H9 (cell line): ENCODE data around the gene MSANTD2. TPM values are rescaled to one million over a fixed set of nuclear protein-coding genes. Genes with fewer than 3 reads are reported as not detected.

ENCODE experiments used
- DNase-seq: peaks from one replicate; pipeline ENCODE4 v3.0.0-alpha.2; 2017
- H2AFZ ChIP-seq: one replicate; pipeline ENCODE4 v1.6.1; 2013; ENCODE audit warnings: mild to moderate bottlenecking, low read length, control low read depth, moderate library complexity
- H2AK5ac ChIP-seq: 2 replicates; pipeline ENCODE4 v1.6.1; 2013; ENCODE audit warnings: low read length, control low read depth, mixed read lengths; ENCODE audit not compliant: insufficient read length
- H2BK120ac ChIP-seq: one replicate; pipeline ENCODE4 v1.6.1; 2013; ENCODE audit warnings: low read depth, mild to moderate bottlenecking, low read length, control low read depth, inconsistent platforms; ENCODE audit not compliant: poor library complexity, severe bottlenecking
- H2BK12ac ChIP-seq: 2 replicates; pipeline ENCODE4 v1.6.1; 2013; ENCODE audit warnings: low read length, control low read depth, mixed read lengths, low read depth; ENCODE audit not compliant: insufficient read length
- H2BK15ac ChIP-seq: 2 replicates; pipeline ENCODE4 v1.6.1; 2013; ENCODE audit warnings: low read depth, low read length, control low read depth
- H2BK20ac ChIP-seq: one replicate; pipeline ENCODE4 v1.6.1; 2013; ENCODE audit warnings: low read depth, mild to moderate bottlenecking, low read length, control low read depth, inconsistent platforms; ENCODE audit not compliant: poor library complexity, severe bottlenecking
- H2BK5ac ChIP-seq: 2 replicates; pipeline ENCODE4 v1.6.1; 2013; ENCODE audit warnings: low read length, control low read depth, mixed read lengths; ENCODE audit not compliant: insufficient read length
- H3K14ac ChIP-seq: 2 replicates; pipeline ENCODE4 v1.6.1; 2013; ENCODE audit warnings: low read length, control low read depth; ENCODE audit not compliant: insufficient read depth
- H3K18ac ChIP-seq: 2 replicates; pipeline ENCODE4 v1.6.1; 2013; ENCODE audit warnings: low read depth, mild to moderate bottlenecking, mixed read lengths, low read length, control low read depth; ENCODE audit not compliant: insufficient read length
- H3K23ac ChIP-seq: 2 replicates; pipeline ENCODE4 v1.6.1; 2013; ENCODE audit warnings: low read length, control low read depth, mixed read lengths, low read depth; ENCODE audit not compliant: insufficient read length
- H3K23me2 ChIP-seq: 2 replicates; pipeline ENCODE4 v1.6.1; 2013; ENCODE audit warnings: low read depth, mild to moderate bottlenecking, mixed read lengths, low read length, control low read depth; ENCODE audit not compliant: insufficient read length, poor library complexity, severe bottlenecking
- H3K27ac ChIP-seq: 2 replicates; pipeline ENCODE4 v1.5.1; 2013; ENCODE audit warnings: low read length, control low read depth, mixed read lengths, low read depth; ENCODE audit not compliant: insufficient read length
- H3K27me3 ChIP-seq: 2 replicates; pipeline ENCODE4 v1.6.1; 2013; ENCODE audit warnings: low read length, control low read depth, inconsistent platforms; ENCODE audit not compliant: insufficient read depth
- H3K4ac ChIP-seq: 2 replicates; pipeline ENCODE4 v1.6.1; 2013; ENCODE audit warnings: low read depth, mild to moderate bottlenecking, control low read depth, inconsistent platforms, low read length, moderate library complexity
- H3K4me1 ChIP-seq: 2 replicates; pipeline ENCODE4 v1.6.1; 2013; ENCODE audit warnings: low read length, control low read depth, inconsistent platforms; ENCODE audit not compliant: insufficient read depth
- H3K4me2 ChIP-seq: 2 replicates; pipeline ENCODE4 v1.6.1; 2013; ENCODE audit warnings: low read length, control low read depth, mixed read lengths; ENCODE audit not compliant: insufficient read length, insufficient read depth
- H3K56ac ChIP-seq: 2 replicates; pipeline ENCODE4 v1.6.1; 2013; ENCODE audit warnings: low read depth, mild to moderate bottlenecking, mixed read lengths, low read length, control low read depth; ENCODE audit not compliant: insufficient read length
- H3K79me1 ChIP-seq: 2 replicates; pipeline ENCODE4 v1.6.1; 2013; ENCODE audit warnings: low read depth, mild to moderate bottlenecking, moderate library complexity, low read length, control low read depth, inconsistent platforms; ENCODE audit not compliant: insufficient read depth, poor library complexity, severe bottlenecking
- H3K79me2 ChIP-seq: 2 replicates; pipeline ENCODE4 v1.6.1; 2013; ENCODE audit warnings: low read length, control low read depth, inconsistent platforms; ENCODE audit not compliant: insufficient read depth
- H3K9ac ChIP-seq: 2 replicates; pipeline ENCODE4 v1.6.1; 2013; ENCODE audit warnings: low read length, control low read depth, mixed read lengths; ENCODE audit not compliant: insufficient read length; ENCODE audit errors: extremely low read depth
- H3K9me3 ChIP-seq: one replicate; pipeline ENCODE4 v1.6.1; 2013; ENCODE audit warnings: low read depth, low read length, inconsistent platforms; ENCODE audit not compliant: control insufficient read depth
- H3T11ph ChIP-seq: one replicate; pipeline ENCODE4 v1.6.1; 2013; ENCODE audit warnings: mild to moderate bottlenecking, low read length, control low read depth, inconsistent platforms
- H4K20me1 ChIP-seq: one replicate; pipeline ENCODE4 v1.6.1; 2013; ENCODE audit not compliant: control insufficient read depth, insufficient read length, insufficient read depth
- H4K5ac ChIP-seq: 2 replicates; pipeline ENCODE4 v1.6.1; 2013; ENCODE audit warnings: low read depth, mild to moderate bottlenecking, mixed read lengths, low read length, control low read depth; ENCODE audit not compliant: insufficient read length
- H4K8ac ChIP-seq: replicated peaks from 2 replicates; pipeline ENCODE4 v1.6.1; 2013; ENCODE audit warnings: low read length, control low read depth, mixed read lengths, low read depth; ENCODE audit not compliant: insufficient read length
- H4K91ac ChIP-seq: 2 replicates; pipeline ENCODE4 v1.6.1; 2013; ENCODE audit warnings: low read depth, mild to moderate bottlenecking, moderate library complexity, mixed read lengths, low read length, control low read depth; ENCODE audit not compliant: insufficient read length
- H3K27ac Mint-ChIP-seq, 3 experiments: 2 replicates in 2 of 3; 3 replicates in 1 of 3; pipeline ENCODE4 v1.8.0; 2020 to 2021; ENCODE audit warnings: mixed read lengths in 3 of 3, mild to moderate bottlenecking in 1 of 3, moderate library complexity in 1 of 3
- H3K27me3 Mint-ChIP-seq: 2 replicates; pipeline ENCODE4 v1.8.0; 2021; ENCODE audit warnings: low read depth, mild to moderate bottlenecking, moderate library complexity, mixed read lengths
- H3K36me3 Mint-ChIP-seq, 3 experiments: 2 replicates in 2 of 3; 3 replicates in 1 of 3; pipeline ENCODE4 v1.8.0; 2020 to 2021; ENCODE audit warnings: low read depth in 3 of 3, mixed read lengths in 3 of 3; ENCODE audit not compliant: insufficient read depth in 1 of 3
- H3K4me1 Mint-ChIP-seq, 2 experiments: 2 replicates each; pipeline ENCODE4 v1.8.0; 2020; ENCODE audit warnings: mixed read lengths in 2 of 2
- H3K4me3 Mint-ChIP-seq, 2 experiments: 2 replicates in 1 of 2; 3 replicates in 1 of 2; pipeline ENCODE4 v1.8.0; 2020 to 2021; ENCODE audit warnings: mild to moderate bottlenecking in 2 of 2, mixed read lengths in 2 of 2, moderate library complexity in 1 of 2
- H3K9me3 Mint-ChIP-seq, 2 experiments: 2 replicates in 1 of 2; 3 replicates in 1 of 2; pipeline ENCODE4 v1.8.0; 2020; ENCODE audit warnings: mild to moderate bottlenecking in 2 of 2, mixed read lengths in 2 of 2, moderate library complexity in 1 of 2
- WGBS: extraction: QIAGEN DNeasy Blood & Tissue Kit; methylation state at CpG from one replicate; pipeline ENCODE4 v1.1.7; 2013; ENCODE audit warnings: missing lambda C conversion rate, low lambda C conversion rate, mixed read lengths; ENCODE audit not compliant: insufficient read length; ENCODE audit errors: extremely low coverage; 5-methylcytosine and 5-hydroxymethylcytosine counted together
- total RNA-seq: library from RNA; stranded (reverse); gene quantifications from 2 replicates; pipeline ENCODE4 v1.2.1, GENCODE V29; 2021
- TF ChIP-seq, protein P1 (sequence below): fragments of 200-600 bp; sonication (generic); conservative IDR thresholded peaks from 3 replicates; pipeline ENCODE4 v1.8.0; 2021; ENCODE audit warnings: antibody characterized with exemption, mild to moderate bottlenecking

MSANTD2 gene
- total RNA-seq, 1 experiment from 2014 or later, result 18.1 TPM

DNA sequence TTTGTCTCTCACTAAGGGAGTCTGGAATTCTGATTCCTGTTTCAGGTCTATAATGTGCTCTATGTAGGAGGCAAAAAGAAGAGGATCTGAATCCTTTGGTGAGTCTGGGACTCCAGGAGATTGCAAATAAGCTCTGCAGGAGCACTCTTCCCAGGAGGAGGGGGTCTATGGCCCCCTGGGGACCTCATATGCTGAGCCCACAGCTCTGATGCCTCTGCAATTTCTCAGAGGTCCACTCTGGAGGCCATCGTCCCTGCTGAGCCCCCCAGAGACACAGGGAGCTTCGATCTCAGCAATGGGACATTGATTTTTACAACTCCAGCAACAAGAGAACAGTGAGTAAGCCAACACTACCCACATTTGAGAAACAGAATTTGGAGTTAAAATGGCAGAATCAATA, 80.7 kb downstream of the MSANTD2 start:
- H2BK20ac ChIP-seq, result no peak overlapping the region

More for the DNA sequence above, 80.7 kb downstream of the MSANTD2 start:
- no peaks in the 10 kb centered on the region for H4K20me1 ChIP-seq
- no peak overlapping the region for H2BK120ac ChIP-seq
- Mint-ChIP-seq H3K4me3 (no peak overlapping the region), H3K9me3 (no peaks in the 10 kb centered on the region), H3K36me3 (no peaks in the 10 kb centered on the region; a peak in 1 of 7 replicates), H3K27ac (no peak overlapping the region), H3K4me1 (peaks cover 34 to 43% of the 10 kb centered on the region in 2 experiments), H3K27me3 (peaks cover 97% of the 10 kb centered on the region)
- no peak overlapping the region for H3K4ac ChIP-seq
- no peak overlapping the region for H3T11ph ChIP-seq
- WGBS, result no CpG with 5 or more reads among the region's 2 CpGs
- no peak overlapping the region for H3K14ac ChIP-seq
- no peaks in the 10 kb centered on the region for H3K9me3 ChIP-seq
- H3K56ac ChIP-seq, result no peak overlapping the region
- H2BK12ac ChIP-seq, result no peak overlapping the region
- no peak overlapping the region for H4K91ac ChIP-seq
- peaks cover 9% of the 10 kb centered on the region for H3K23me2 ChIP-seq
- H3K4me2 ChIP-seq, result no peak overlapping the region
- H2BK15ac ChIP-seq, result no peak overlapping the region
- no peak for DNase-seq
- H3K23ac ChIP-seq, result no peak overlapping the region
- no peak overlapping the region for H2AFZ ChIP-seq
- H3K4me1 ChIP-seq, result peaks cover 6% of the 10 kb centered on the region
- H2BK5ac ChIP-seq, result no peak overlapping the region
- H3K18ac ChIP-seq, result no peak overlapping the region
- TF ChIP-seq, protein P1, sequence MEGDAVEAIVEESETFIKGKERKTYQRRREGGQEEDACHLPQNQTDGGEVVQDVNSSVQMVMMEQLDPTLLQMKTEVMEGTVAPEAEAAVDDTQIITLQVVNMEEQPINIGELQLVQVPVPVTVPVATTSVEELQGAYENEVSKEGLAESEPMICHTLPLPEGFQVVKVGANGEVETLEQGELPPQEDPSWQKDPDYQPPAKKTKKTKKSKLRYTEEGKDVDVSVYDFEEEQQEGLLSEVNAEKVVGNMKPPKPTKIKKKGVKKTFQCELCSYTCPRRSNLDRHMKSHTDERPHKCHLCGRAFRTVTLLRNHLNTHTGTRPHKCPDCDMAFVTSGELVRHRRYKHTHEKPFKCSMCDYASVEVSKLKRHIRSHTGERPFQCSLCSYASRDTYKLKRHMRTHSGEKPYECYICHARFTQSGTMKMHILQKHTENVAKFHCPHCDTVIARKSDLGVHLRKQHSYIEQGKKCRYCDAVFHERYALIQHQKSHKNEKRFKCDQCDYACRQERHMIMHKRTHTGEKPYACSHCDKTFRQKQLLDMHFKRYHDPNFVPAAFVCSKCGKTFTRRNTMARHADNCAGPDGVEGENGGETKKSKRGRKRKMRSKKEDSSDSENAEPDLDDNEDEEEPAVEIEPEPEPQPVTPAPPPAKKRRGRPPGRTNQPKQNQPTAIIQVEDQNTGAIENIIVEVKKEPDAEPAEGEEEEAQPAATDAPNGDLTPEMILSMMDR, result no peak
- no peak overlapping the region for H3K9ac ChIP-seq
- no peak overlapping the region for H3K27ac ChIP-seq
- H4K8ac ChIP-seq, result no peak overlapping the region
- no peak overlapping the region for H4K5ac ChIP-seq
- no peaks in the 10 kb centered on the region for H3K79me2 ChIP-seq
- no peak overlapping the region for H2AK5ac ChIP-seq
- H3K27me3 ChIP-seq, result peaks cover 53% of the 10 kb centered on the region
- H3K79me1 ChIP-seq, result no peaks in the 10 kb centered on the region
